GM12878 (cell line): ENCODE measurements around the gene NPHS1. TPM values are rescaled to one million over a fixed set of nuclear protein-coding genes. Genes with fewer than 3 reads are reported as not detected.
"Not testable (repeated sequence)": the region's sequence is repeated elsewhere in the genome, so short reads cannot be mapped to it uniquely, and the experiment has no call there.

Experiments
- ATAC-seq: fragments of 200-7000 bp; cut with Tn5 transposase; 3 replicates; pipeline ENCODE4 v1.9.1; 2020; ENCODE audit warnings: mild to moderate bottlenecking, moderate library complexity
- BruUV-seq: library from RNA; stranded (reverse); fragments of 400-500 nt; replicated peaks from 2 replicates; lab custom pipeline; 2021; lab: Mats Ljungman, UMichigan
- CTCF ChIA-PET: fragments of 300-600 bp; sonication (Branson Sonifier 250); formaldehyde crosslinking; extraction: SDS; loops from one replicate; lab custom pipeline; 2021; ENCODE audit warnings: inconsistent platforms; lab: Yijun Ruan, JAX
- POLR2A ChIA-PET: fragments of 350-600 bp; formaldehyde crosslinking; extraction: SDS; loops from one replicate; lab custom pipeline; 2021; ENCODE audit warnings: inconsistent platforms; lab: Charles Lee
- RAD21 ChIA-PET: fragments of 300-600 bp; sonication (Branson Sonifier 250); formaldehyde crosslinking; loops from one replicate; lab custom pipeline; 2023; ENCODE audit warnings: antibody characterized with exemption; ENCODE audit not compliant: unreplicated experiment; lab: Charles Lee
- SMC1A ChIA-PET: fragments of 300-600 bp; sonication (Branson Sonifier 250); formaldehyde crosslinking; loops from one replicate; lab custom pipeline; 2023; ENCODE audit not compliant: unreplicated experiment, uncharacterized antibody; lab: Charles Lee
- DNase-seq: peaks from one replicate; pipeline ENCODE4 v3.0.0-alpha.2; 2011; ENCODE audit warnings: low read depth, low spot score
- FAIRE-seq: peaks from 3 replicates; lab custom pipeline; 2011; peaks lifted over from hg19 to GRCh38; lab: Jason Lieb, UNC
- H2AFZ ChIP-seq: 2 replicates; pipeline ENCODE4 v1.6.0; 2011; ENCODE audit warnings: low read depth, low read length, control low read depth; ENCODE audit not compliant: control insufficient read depth
- H3K27ac ChIP-seq: 2 replicates; pipeline ENCODE4 v1.5.1; 2011; ENCODE audit warnings: control low read depth; ENCODE audit not compliant: control insufficient read depth, insufficient read depth
- H3K27me3 ChIP-seq, 2 experiments: replicated peaks in 1 of 2; 2 replicates each; pipeline versions ENCODE4 v1.6.0 to v1.6.1; 2011; ENCODE audit warnings: low read length in 1 of 2; ENCODE audit not compliant: control insufficient read depth in 2 of 2, insufficient read depth in 2 of 2
- H3K36me3 ChIP-seq, 2 experiments: 2 replicates each; pipeline ENCODE4 v1.5.1; 2011; ENCODE audit warnings: low read length in 1 of 2; ENCODE audit not compliant: control insufficient read depth in 2 of 2, insufficient read depth in 2 of 2
- H3K4me1 ChIP-seq: 2 replicates; pipeline ENCODE4 v1.6.1; 2011; ENCODE audit warnings: mild to moderate bottlenecking, low read length, moderate library complexity, mixed read lengths; ENCODE audit not compliant: control insufficient read depth, insufficient read depth
- H3K4me2 ChIP-seq: 2 replicates; pipeline ENCODE4 v1.6.0; 2011; ENCODE audit warnings: control low read depth; ENCODE audit not compliant: control insufficient read depth, insufficient read depth
- H3K4me3 ChIP-seq: fragments of 200-600 bp; sonication (generic); 2 replicates; pipeline ENCODE4 v1.5.1; 2016
- H3K79me2 ChIP-seq: 2 replicates; pipeline ENCODE4 v1.6.0; 2011; ENCODE audit warnings: low read length; ENCODE audit not compliant: control insufficient read depth, insufficient read depth
- H3K9ac ChIP-seq: 2 replicates; pipeline ENCODE4 v1.8.0; 2011; ENCODE audit warnings: low read length, control low read depth, mixed read lengths; ENCODE audit not compliant: control insufficient read depth, insufficient read depth
- H3K9me3 ChIP-seq: replicated peaks from 3 replicates; pipeline ENCODE4 v1.5.1; 2011; ENCODE audit warnings: mild to moderate bottlenecking, low read length; ENCODE audit not compliant: control insufficient read depth, insufficient read depth
- H4K20me1 ChIP-seq: 2 replicates; pipeline ENCODE4 v1.6.0; 2011; ENCODE audit not compliant: control insufficient read depth, insufficient read depth
- CBX3 ChIP-seq: fragments of 200-600 bp; sonication (generic); IDR thresholded peaks from 2 replicates; pipeline ENCODE4 v1.6.1; 2016; ENCODE audit warnings: low read depth, borderline replicate concordance
- CEBPZ ChIP-seq: fragments of 150-350 bp; IDR thresholded peaks from 2 replicates; pipeline ENCODE4 v1.6.1; 2016; ENCODE audit warnings: low read depth, low read length
- HDAC6 ChIP-seq: fragments of 200-600 bp; sonication (generic); IDR thresholded peaks from one replicate; pipeline ENCODE4 v1.8.0; 2017; ENCODE audit warnings: antibody characterized with exemption; ENCODE audit not compliant: unreplicated experiment
- KAT2A ChIP-seq: conservative IDR thresholded peaks from 2 replicates; pipeline ENCODE4 v1.6.1; 2011; ENCODE audit warnings: low read depth, low read length; ENCODE audit not compliant: control insufficient read depth
- MLLT1 ChIP-seq: fragments of 450-650 bp; IDR thresholded peaks from 2 replicates; pipeline ENCODE4 v1.6.1; 2016; ENCODE audit warnings: mild to moderate bottlenecking
- MTA2 ChIP-seq: fragments of 450-650 bp; IDR thresholded peaks from 2 replicates; pipeline ENCODE4 v1.6.1; 2016; ENCODE audit warnings: low read depth, mild to moderate bottlenecking, moderate library complexity
- NR2C1 ChIP-seq: fragments of 450-650 bp; IDR thresholded peaks from 2 replicates; pipeline ENCODE4 v1.6.1; 2017; ENCODE audit warnings: antibody characterized with exemption, mild to moderate bottlenecking, moderate library complexity
- PAX8 ChIP-seq: fragments of 450-650 bp; IDR thresholded peaks from 2 replicates; pipeline ENCODE4 v1.6.1; 2017; ENCODE audit warnings: mild to moderate bottlenecking, moderate library complexity
- RELA ChIP-seq: fragments of 450-650 bp; IDR thresholded peaks from 2 replicates; pipeline ENCODE4 v1.8.0; 2014; ENCODE audit warnings: borderline replicate concordance; ENCODE audit not compliant: partially characterized antibody
- SIN3A ChIP-seq: IDR thresholded peaks from 2 replicates; pipeline ENCODE4 v1.6.1; 2012; ENCODE audit warnings: low read depth, low read length, improper control_type of control experiment
- TCF7 ChIP-seq: IDR thresholded peaks from 2 replicates; pipeline ENCODE4 v1.6.1; 2014; ENCODE audit warnings: antibody characterized with exemption, borderline replicate concordance
- ZNF274 ChIP-seq: IDR thresholded peaks from one replicate; pipeline ENCODE4 v1.8.0; 2011; ENCODE audit not compliant: insufficient read length, insufficient read depth
- WGBS: methylation state at CpG from one replicate; pipeline ENCODE4 v1.1.6; 2016; ENCODE audit warnings: low lambda C conversion rate; ENCODE audit not compliant: insufficient replicate concordance, insufficient coverage; ENCODE audit errors: missing lambda C conversion rate; 5-methylcytosine and 5-hydroxymethylcytosine counted together
- in situ Hi-C: fragments of 300-500 bp; cut with MboI; formaldehyde crosslinking; loops from 9 replicates; pipeline ENCODE4 v1.14.3; 2018; ENCODE audit warnings: mixed read lengths
- intact Hi-C: fragments of 100-400 bp; cut with micrococcal nuclease; formaldehyde crosslinking; loops from one replicate; pipeline ENCODE4 v1.14.2; 2022; ENCODE audit not compliant: unreplicated experiment
- polyA plus RNA-seq, 11 experiments: library from polyadenylated mRNA; depleted of rRNA in 4 of 11; unstranded in 6 of 11; stranded (reverse) in 5 of 11; fragments of >200 nt; fragmentation: Nextera tagmentation in 4 of 11; fragmentation: Illumina TruSeq in 1 of 11; extraction: Ambion mirVana in 4 of 11; extraction: Trizol in 1 of 11; gene quantifications; 1 replicate in 1 of 11; 2 replicates in 10 of 11; pipeline versions ENCODE4 v1.2.1 to v1.2.3, GENCODE V29; 2011 to 2016; ENCODE audit warnings: inconsistent platforms in 2 of 11, missing spikeins in 2 of 11, low read depth in 1 of 11
- total RNA-seq, 4 experiments: library from RNA; depleted of rRNA in 3 of 4; stranded (reverse); fragments of >200 nt in 3 of 4; fragmentation: Illumina TruSeq in 1 of 4; extraction: Trizol in 1 of 4; gene quantifications; 2 replicates each; pipeline versions ENCODE4 v1.2.1 to v1.2.3, GENCODE V29; 2013 to 2021
- TF ChIP-seq, protein P1 (sequence below): fragments of 450-650 bp; IDR thresholded peaks from 2 replicates; pipeline ENCODE4 v1.6.1; 2017; ENCODE audit warnings: borderline replicate concordance

NPHS1 gene
- total and polyA plus RNA-seq, 10 of the 15 experiments (the other 5 are each of a cell fraction or from before 2014, with no cell fraction given) = not detected

GRCh38 chr19:35796645-35797542, 55.4 kb downstream of the NPHS1 start (continued):
- TF ChIP-seq KAT2A (no peak), TCF7 (no peak), HDAC6 (no peak), MTA2 (no peak), SIN3A (no peak), MLLT1 (no peak), NR2C1 (no peak), CBX3 (no peak), RELA (no peak), PAX8 (no peak), ZNF274 (no peak), CEBPZ (no peak)
- TF ChIP-seq, protein P1, sequence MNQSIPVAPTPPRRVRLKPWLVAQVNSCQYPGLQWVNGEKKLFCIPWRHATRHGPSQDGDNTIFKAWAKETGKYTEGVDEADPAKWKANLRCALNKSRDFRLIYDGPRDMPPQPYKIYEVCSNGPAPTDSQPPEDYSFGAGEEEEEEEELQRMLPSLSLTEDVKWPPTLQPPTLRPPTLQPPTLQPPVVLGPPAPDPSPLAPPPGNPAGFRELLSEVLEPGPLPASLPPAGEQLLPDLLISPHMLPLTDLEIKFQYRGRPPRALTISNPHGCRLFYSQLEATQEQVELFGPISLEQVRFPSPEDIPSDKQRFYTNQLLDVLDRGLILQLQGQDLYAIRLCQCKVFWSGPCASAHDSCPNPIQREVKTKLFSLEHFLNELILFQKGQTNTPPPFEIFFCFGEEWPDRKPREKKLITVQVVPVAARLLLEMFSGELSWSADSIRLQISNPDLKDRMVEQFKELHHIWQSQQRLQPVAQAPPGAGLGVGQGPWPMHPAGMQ = no peak

GRCh38 chr19:35795564-35795963, 56.7 kb downstream of the NPHS1 start:
- H3K9ac ChIP-seq, H3K36me3 ChIP-seq, H4K20me1 ChIP-seq, DNase-seq, in situ Hi-C loops, intact Hi-C loops, SMC1A ChIA-PET, RAD21 ChIA-PET, H2AFZ ChIP-seq, H3K27ac ChIP-seq, CTCF ChIA-PET, FAIRE-seq, H3K4me1 ChIP-seq, POLR2A ChIA-PET, H3K27me3 ChIP-seq, H3K4me2 ChIP-seq, BruUV-seq, H3K79me2 ChIP-seq, H3K9me3 ChIP-seq, ATAC-seq, H3K4me3 ChIP-seq: not testable (repeated sequence)
- WGBS = 11% methylated on average over 1 of the region's 1 CpG
